Astrocyte (in vitro differentiated cells and primary cell): ENCODE measurements around the gene USP14.

Experiments used
- EZH2 ChIP-seq: IDR thresholded peaks from 2 replicates; pipeline ENCODE4 v1.6.1; 2012; ENCODE audit warnings: mild to moderate bottlenecking, low read length, inconsistent platforms; ENCODE audit not compliant: insufficient read depth
- TF ChIP-seq, protein P1 (sequence below): IDR thresholded peaks from 2 replicates; pipeline ENCODE4 v1.5.1; 2011; ENCODE audit warnings: low read depth, mild to moderate bottlenecking, inconsistent platforms, low read length, moderate library complexity; ENCODE audit not compliant: insufficient read depth

DNA sequence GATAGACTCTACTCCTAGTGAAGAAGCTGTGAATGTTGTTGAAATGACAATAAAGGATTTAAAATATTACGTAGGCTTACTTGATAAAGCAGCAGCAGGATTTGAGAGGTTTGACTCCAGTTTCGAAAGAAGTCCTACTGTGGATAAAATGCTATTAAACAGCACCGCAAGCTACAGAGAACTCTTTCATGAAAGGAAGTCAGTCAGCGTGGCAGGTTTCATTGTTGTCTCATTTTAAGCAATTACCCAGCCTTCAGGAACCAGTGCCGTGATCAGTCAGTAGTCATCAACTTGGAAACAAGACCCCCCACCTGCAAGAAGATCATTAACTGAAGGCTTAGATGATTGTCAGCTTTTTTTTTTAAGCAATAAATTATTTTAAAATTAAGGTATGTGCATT, 14.0 kb downstream of the USP14 start:
- TF ChIP-seq, protein P1, sequence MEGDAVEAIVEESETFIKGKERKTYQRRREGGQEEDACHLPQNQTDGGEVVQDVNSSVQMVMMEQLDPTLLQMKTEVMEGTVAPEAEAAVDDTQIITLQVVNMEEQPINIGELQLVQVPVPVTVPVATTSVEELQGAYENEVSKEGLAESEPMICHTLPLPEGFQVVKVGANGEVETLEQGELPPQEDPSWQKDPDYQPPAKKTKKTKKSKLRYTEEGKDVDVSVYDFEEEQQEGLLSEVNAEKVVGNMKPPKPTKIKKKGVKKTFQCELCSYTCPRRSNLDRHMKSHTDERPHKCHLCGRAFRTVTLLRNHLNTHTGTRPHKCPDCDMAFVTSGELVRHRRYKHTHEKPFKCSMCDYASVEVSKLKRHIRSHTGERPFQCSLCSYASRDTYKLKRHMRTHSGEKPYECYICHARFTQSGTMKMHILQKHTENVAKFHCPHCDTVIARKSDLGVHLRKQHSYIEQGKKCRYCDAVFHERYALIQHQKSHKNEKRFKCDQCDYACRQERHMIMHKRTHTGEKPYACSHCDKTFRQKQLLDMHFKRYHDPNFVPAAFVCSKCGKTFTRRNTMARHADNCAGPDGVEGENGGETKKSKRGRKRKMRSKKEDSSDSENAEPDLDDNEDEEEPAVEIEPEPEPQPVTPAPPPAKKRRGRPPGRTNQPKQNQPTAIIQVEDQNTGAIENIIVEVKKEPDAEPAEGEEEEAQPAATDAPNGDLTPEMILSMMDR, result no peak
- TF ChIP-seq EZH2, result no peak
